Muscle layer of colon (tissue), 2 donors: Measurements from ENCODE around the gene ZNF775.
A peak's percentile ranks its signal among the peaks of the same experiment; 100 is the strongest.

Source experiments
- H3K27ac ChIP-seq: one replicate; pipeline ENCODE4 v1.7.0; 2013; ENCODE audit warnings: low read depth, mild to moderate bottlenecking, low read length, moderate library complexity
- H3K27me3 ChIP-seq, 2 donors: one replicate each; pipeline ENCODE4 v1.7.0; 2013; ENCODE audit warnings: low read length in 2 of 2, mild to moderate bottlenecking in 2 of 2; ENCODE audit not compliant: insufficient read depth in 2 of 2, control insufficient read depth in 1 of 2
- H3K36me3 ChIP-seq: one replicate; pipeline ENCODE4 v1.7.0; 2013; ENCODE audit warnings: mild to moderate bottlenecking, low read length; ENCODE audit not compliant: insufficient read depth
- H3K4me1 ChIP-seq: one replicate; pipeline ENCODE4 v1.7.0; 2013; ENCODE audit warnings: mild to moderate bottlenecking, low read length; ENCODE audit not compliant: insufficient read depth
- H3K4me3 ChIP-seq, 2 donors: one replicate each; pipeline ENCODE4 v1.7.0; 2013; ENCODE audit warnings: low read length in 2 of 2, low read depth in 1 of 2, mild to moderate bottlenecking in 1 of 2, moderate library complexity in 1 of 2
- H3K9ac ChIP-seq: one replicate; pipeline ENCODE4 v1.7.0; 2013; ENCODE audit warnings: low read length
- H3K9me3 ChIP-seq: one replicate; pipeline ENCODE4 v1.7.0; 2013; ENCODE audit warnings: mild to moderate bottlenecking, low read length
- donor health status: abdominal sarcoma.
- donor health status: Adenocarcinoma of cecum.

The ZNF775 gene

GRCh38 chr7:150400008-150400787 is 21.1 kb downstream of the ZNF775 start:
- no peak overlapping the region for H3K4me3 ChIP-seq
- no peaks in the 10 kb centered on the region for H3K27me3 ChIP-seq
- H3K9me3 ChIP-seq, result no peaks in the 10 kb centered on the region
- H3K4me1 ChIP-seq, result peaks cover 16% of the 10 kb centered on the region
- H3K9ac ChIP-seq, result no peak overlapping the region
- peaks cover 22% of the 10 kb centered on the region for H3K36me3 ChIP-seq
- no peak overlapping the region for H3K27ac ChIP-seq

GRCh38 chr7:150400788-150401423 is 21.8 kb downstream of the ZNF775 start:
- Histone ChIP-seq H3K4me3 (no peak overlapping the region), H3K4me1 (peaks cover 16% of the 10 kb centered on the region), H3K36me3 (peaks cover 21% of the 10 kb centered on the region), H3K27me3 (no peaks in the 10 kb centered on the region), H3K27ac (no peak overlapping the region), H3K9me3 (no peaks in the 10 kb centered on the region), H3K9ac (no peak overlapping the region)

- H3K27me3 ChIP-seq, result no peaks in the 10 kb centered on the region
- H3K36me3 ChIP-seq, result peaks cover 16% of the 10 kb centered on the region
- H3K4me3 ChIP-seq, result no peak overlapping the region
- peaks cover 20% of the 10 kb centered on the region for H3K4me1 ChIP-seq
- H3K9me3 ChIP-seq, result no peaks in the 10 kb centered on the region
- no peak overlapping the region for H3K9ac ChIP-seq
- no peak overlapping the region for H3K27ac ChIP-seq
These were observed 22.3 kb downstream of the ZNF775 start for GRCh38 chr7:150401424-150401790.

GRCh38 chr7:150401861-150402631 is 22.9 kb downstream of the ZNF775 start:
- no peak overlapping the region for H3K9ac ChIP-seq
- H3K27me3 ChIP-seq, result no peaks in the 10 kb centered on the region
- peaks cover 27% of the 10 kb centered on the region for H3K4me1 ChIP-seq
- no peak overlapping the region for H3K27ac ChIP-seq
- H3K9me3 ChIP-seq, result no peaks in the 10 kb centered on the region
- no peak overlapping the region for H3K4me3 ChIP-seq
- peaks cover 14% of the 10 kb centered on the region for H3K36me3 ChIP-seq

GRCh38 chr7:150402671-150403321 is 23.7 kb downstream of the ZNF775 start:
- no peaks in the 10 kb centered on the region for H3K9me3 ChIP-seq
- peaks cover 28% of the 10 kb centered on the region for H3K4me1 ChIP-seq
- H3K27me3 ChIP-seq, result no peaks in the 10 kb centered on the region
- peaks cover 14% of the 10 kb centered on the region for H3K36me3 ChIP-seq
- no peak overlapping the region for H3K4me3 ChIP-seq
- H3K27ac ChIP-seq, result no peak overlapping the region
- no peak overlapping the region for H3K9ac ChIP-seq

- Histone ChIP-seq H3K9ac (peak overlapping the region; percentile 89), H3K27me3 (no peaks in the 10 kb centered on the region), H3K9me3 (no peaks in the 10 kb centered on the region), H3K36me3 (peaks cover 6% of the 10 kb centered on the region), H3K4me1 (peaks cover 28% of the 10 kb centered on the region), H3K27ac (peak overlapping the region; percentile 97), H3K4me3 (peak overlapping the region in 1 of 2 donors; percentile 70)
These were observed 24.4 kb downstream of the ZNF775 start for GRCh38 chr7:150403376-150404171.

GRCh38 chr7:150404172-150404804 is 25.2 kb downstream of the ZNF775 start:
- Histone ChIP-seq H3K27ac (peak overlapping the region; percentile 97), H3K27me3 (no peaks in the 10 kb centered on the region), H3K9me3 (no peaks in the 10 kb centered on the region), H3K4me1 (peaks cover 28% of the 10 kb centered on the region), H3K9ac (peak overlapping the region; percentile 89), H3K4me3 (peak overlapping the region; percentile 70 to 82), H3K36me3 (no peaks in the 10 kb centered on the region)

GRCh38 chr7:150404805-150405583 is 25.9 kb downstream of the ZNF775 start:
- H3K27me3 ChIP-seq, result no peaks in the 10 kb centered on the region
- no peaks in the 10 kb centered on the region for H3K36me3 ChIP-seq
- H3K9me3 ChIP-seq, result no peaks in the 10 kb centered on the region
- H3K9ac ChIP-seq, result peak overlapping the region; percentile 89
- H3K4me1 ChIP-seq, result peaks cover 28% of the 10 kb centered on the region
- H3K4me3 ChIP-seq, result peak overlapping the region; percentile 70 to 82
- H3K27ac ChIP-seq, result peak overlapping the region; percentile 97

- H3K4me3 ChIP-seq, result peak overlapping the region; percentile 70 to 82
- H3K9ac ChIP-seq, result peak overlapping the region; percentile 36
- H3K27ac ChIP-seq, result peak overlapping the region; percentile 97
- H3K36me3 ChIP-seq, result no peaks in the 10 kb centered on the region
- H3K4me1 ChIP-seq, result peaks cover 28% of the 10 kb centered on the region
- no peaks in the 10 kb centered on the region for H3K9me3 ChIP-seq
- no peaks in the 10 kb centered on the region for H3K27me3 ChIP-seq
These were observed 26.6 kb downstream of the ZNF775 start for GRCh38 chr7:150405584-150406311.
